GM19025 (cell line): ENCODE data around the gene FXYD3.
"Not testable (repeated sequence)": the region's sequence is repeated elsewhere in the genome, so short reads cannot be mapped to it uniquely, and the experiment has no call there.

ENCODE experiments used
- ATAC-seq: cut with Tn5 transposase; IDR thresholded peaks from one replicate; pipeline ENCODE4 v1.9.1; 2021; ENCODE audit warnings: mild to moderate bottlenecking, low read depth, moderate library complexity; ENCODE audit not compliant: unreplicated experiment

FXYD3 gene

GRCh38 chr19:35123573-35123972 lies 8.0 kb downstream of the FXYD3 start:
- no peak for ATAC-seq

GRCh38 chr19:35124098-35125060 lies 8.8 kb downstream of the FXYD3 start:
- ATAC-seq, result peak; percentile 70

- no peak for ATAC-seq
Observed at GRCh38 chr19:35125270-35125717, 9.7 kb downstream of the FXYD3 start.

- no peak for ATAC-seq
Observed at GRCh38 chr19:35125749-35126623, 10.4 kb downstream of the FXYD3 start.

GRCh38 chr19:35126624-35126959 lies 11.0 kb downstream of the FXYD3 start:
- no peak for ATAC-seq

- no peak for ATAC-seq
Observed at GRCh38 chr19:35127871-35128270, 12.2 kb downstream of the FXYD3 start.

GRCh38 chr19:35128398-35129057 lies 12.9 kb downstream of the FXYD3 start:
- no peak for ATAC-seq

GRCh38 chr19:35129724-35130274 lies 14.2 kb downstream of the FXYD3 start:
- ATAC-seq, result not testable (repeated sequence)

GRCh38 chr19:35130761-35131720 lies 15.4 kb downstream of the FXYD3 start:
- ATAC-seq, result no peak

GRCh38 chr19:35132254-35132653 lies 16.6 kb downstream of the FXYD3 start:
- ATAC-seq, result no peak

- ATAC-seq, result no peak
Observed at GRCh38 chr19:35133826-35134225, 18.2 kb downstream of the FXYD3 start.

GRCh38 chr19:35134601-35135242 lies 19.1 kb downstream of the FXYD3 start, which contains the start of gene LGI4:
Gene LGI4 (minus strand): TSS chr19:35135059. CDS start chr19:35134680, 379 bp downstream.
- no peak for ATAC-seq

- ATAC-seq, result no peak
Observed at GRCh38 chr19:35135389-35135909, 19.8 kb downstream of the FXYD3 start.

- no peak for ATAC-seq
Observed at GRCh38 chr19:35136231-35136630, 20.6 kb downstream of the FXYD3 start.

GRCh38 chr19:35136977-35137702 lies 21.5 kb downstream of the FXYD3 start:
- no peak for ATAC-seq

- no peak for ATAC-seq
Observed at GRCh38 chr19:35138305-35138892, 22.8 kb downstream of the FXYD3 start, which contains the start of gene FXYD1. Gene FXYD1 (plus strand): TSS chr19:35138824. CDS start chr19:35140080, 1,256 bp downstream.

- no peak for ATAC-seq
Observed at GRCh38 chr19:35140207-35140961, 24.8 kb downstream of the FXYD3 start.
